ENCODE data around the gene CCDC171. TPM values are rescaled to one million over a fixed set of nuclear protein-coding genes. Genes with fewer than 3 reads are reported as not detected.

CCDC171 gene
- total and polyA plus RNA-seq, 12 donors, result 0.29 to 2.4 (median 1.6) TPM

GRCh38 chr9:15999422-16000339 is 446.8 kb downstream of the CCDC171 start:
- DNase-seq, result peak in 1 of 2 donors; percentile 12

GRCh38 chr9:16000811-16001210 is 448.0 kb downstream of the CCDC171 start:
- Histone ChIP-seq H3K9me3 (peaks cover 0 to 5% (median 0%) of the 10 kb centered on the region in 11 donors), H3K4me1 (peaks cover 0 to 8% (median 0%) of the 10 kb centered on the region in 9 donors), H3K27ac (peak overlapping the region in 1 of 10 donors; percentile 11), H3K36me3 (no peaks in the 10 kb centered on the region), H3K4me3 (no peak overlapping the region), H3K27me3 (no peaks in the 10 kb centered on the region)
- TF ChIP-seq, protein P1, sequence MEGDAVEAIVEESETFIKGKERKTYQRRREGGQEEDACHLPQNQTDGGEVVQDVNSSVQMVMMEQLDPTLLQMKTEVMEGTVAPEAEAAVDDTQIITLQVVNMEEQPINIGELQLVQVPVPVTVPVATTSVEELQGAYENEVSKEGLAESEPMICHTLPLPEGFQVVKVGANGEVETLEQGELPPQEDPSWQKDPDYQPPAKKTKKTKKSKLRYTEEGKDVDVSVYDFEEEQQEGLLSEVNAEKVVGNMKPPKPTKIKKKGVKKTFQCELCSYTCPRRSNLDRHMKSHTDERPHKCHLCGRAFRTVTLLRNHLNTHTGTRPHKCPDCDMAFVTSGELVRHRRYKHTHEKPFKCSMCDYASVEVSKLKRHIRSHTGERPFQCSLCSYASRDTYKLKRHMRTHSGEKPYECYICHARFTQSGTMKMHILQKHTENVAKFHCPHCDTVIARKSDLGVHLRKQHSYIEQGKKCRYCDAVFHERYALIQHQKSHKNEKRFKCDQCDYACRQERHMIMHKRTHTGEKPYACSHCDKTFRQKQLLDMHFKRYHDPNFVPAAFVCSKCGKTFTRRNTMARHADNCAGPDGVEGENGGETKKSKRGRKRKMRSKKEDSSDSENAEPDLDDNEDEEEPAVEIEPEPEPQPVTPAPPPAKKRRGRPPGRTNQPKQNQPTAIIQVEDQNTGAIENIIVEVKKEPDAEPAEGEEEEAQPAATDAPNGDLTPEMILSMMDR (IDR thresholded peaks at IDR 0.05), result no peak
- WGBS, 2 donors, result 88% methylated on average over 2 of the region's 2 CpGs
- intact Hi-C loops (cut with DNase I), result no loop called here
- ATAC-seq, result no peak
- no peak for DNase-seq

More at GRCh38 chr9:15999422-16000339, 446.8 kb downstream of the CCDC171 start:
- peak; percentile 47 to 95 (median 73) for ATAC-seq
- intact Hi-C loops (cut with DNase I), result no loop called here
- H3K4me3 ChIP-seq, result no peak overlapping the region
- H3K36me3 ChIP-seq, result no peaks in the 10 kb centered on the region
- H3K27ac ChIP-seq, result peak overlapping the region in 3 of 10 donors; percentile 9 to 31 (median 19)
- H3K27me3 ChIP-seq, result no peaks in the 10 kb centered on the region
- H3K4me1 ChIP-seq, result peaks cover 0 to 8% (median 0%) of the 10 kb centered on the region in 9 donors
- H3K9me3 ChIP-seq, result peaks cover 0 to 16% (median 0%) of the 10 kb centered on the region in 11 donors
- TF ChIP-seq, protein P1 (IDR thresholded peaks at IDR 0.05), result no peak
- WGBS, 2 donors, result 58 to 63% methylated on average over 7 of the region's 7 CpGs

GRCh38 chr9:16001856-16002255 is 449.0 kb downstream of the CCDC171 start:
- Histone ChIP-seq H3K36me3 (no peaks in the 10 kb centered on the region), H3K27ac (no peak overlapping the region), H3K27me3 (no peaks in the 10 kb centered on the region), H3K9me3 (peaks cover 0 to 5% (median 0%) of the 10 kb centered on the region in 11 donors), H3K4me3 (no peak overlapping the region), H3K4me1 (peaks cover 0 to 8% (median 0%) of the 10 kb centered on the region in 9 donors)
- WGBS, 2 donors, result 85 to 94% methylated on average over 2 of the region's 2 CpGs
- ATAC-seq, result no peak
- intact Hi-C loops (cut with DNase I), result no loop called here
- DNase-seq, result no peak
- TF ChIP-seq, protein P1 (IDR thresholded peaks at IDR 0.05), result no peak

- ATAC-seq, result no peak
- WGBS, 2 donors, result 78 to 85% methylated on average over 3 of the region's 3 CpGs
- TF ChIP-seq, protein P1 (IDR thresholded peaks at IDR 0.05), result no peak
- Histone ChIP-seq H3K27me3 (no peaks in the 10 kb centered on the region), H3K4me3 (no peak overlapping the region), H3K27ac (no peak overlapping the region), H3K9me3 (peaks cover 0 to 4% (median 0%) of the 10 kb centered on the region in 11 donors), H3K36me3 (no peaks in the 10 kb centered on the region), H3K4me1 (peaks cover 0 to 8% (median 0%) of the 10 kb centered on the region in 9 donors)
- no peak for DNase-seq
- intact Hi-C loops (cut with DNase I), result no loop called here
Measured at GRCh38 chr9:16002816-16003215, 450.0 kb downstream of the CCDC171 start.
